HFFc6 (cell line): ENCODE data around the gene ROCK2. TPM values are rescaled to one million over a fixed set of nuclear protein-coding genes. Genes with fewer than 3 reads are reported as not detected.

Experiments
- DNase-seq: peaks from one replicate; pipeline ENCODE4 v3.0.0-alpha.2; 2018
- H3K27ac Mint-ChIP-seq: 2 replicates; pipeline ENCODE4 v1.8.0; 2020; ENCODE audit warnings: mild to moderate bottlenecking, mixed read lengths
- H3K27me3 Mint-ChIP-seq: 2 replicates; pipeline ENCODE4 v1.8.0; 2021; ENCODE audit warnings: mild to moderate bottlenecking, moderate library complexity, mixed read lengths; ENCODE audit not compliant: insufficient read depth
- H3K36me3 Mint-ChIP-seq: 2 replicates; pipeline ENCODE4 v1.8.0; 2021; ENCODE audit warnings: low read depth, mixed read lengths
- H3K4me1 Mint-ChIP-seq: 2 replicates; pipeline ENCODE4 v1.8.0; 2020; ENCODE audit warnings: low read depth, mixed read lengths
- H3K4me3 Mint-ChIP-seq: 2 replicates; pipeline ENCODE4 v1.8.0; 2020; ENCODE audit warnings: mild to moderate bottlenecking, moderate library complexity, mixed read lengths
- H3K9me3 Mint-ChIP-seq: 2 replicates; pipeline ENCODE4 v1.8.0; 2020; ENCODE audit warnings: mild to moderate bottlenecking, mixed read lengths
- CTCF ChIP-seq: fragments of 200-600 bp; sonication (generic); IDR thresholded peaks from 2 replicates; pipeline ENCODE4 v1.5.0; 2021; ENCODE audit warnings: antibody characterized with exemption, mild to moderate bottlenecking
- total RNA-seq, 6 experiments: library from RNA; stranded (reverse); fragmentation: NEBNext Ultra II Directional; extraction: Animal tissue kit (Norgen Biotek cat#: 25700); gene quantifications; 2 replicates in 1 of 6; 3 replicates in 5 of 6; pipeline ENCODE4 v1.2.3, GENCODE V29; 2021

ROCK2 gene
- total RNA-seq, 6 experiments from 2014 or later = 41.6 to 54.3 (median 51.7) TPM

GRCh38 chr2:11321847-11322246, 22.6 kb downstream of the ROCK2 start:
- peaks cover 14% of the 10 kb centered on the region for H3K4me1 Mint-ChIP-seq
- no peak for TF ChIP-seq CTCF
- peaks cover 7% of the 10 kb centered on the region for H3K36me3 Mint-ChIP-seq
- no peaks in the 10 kb centered on the region for H3K9me3 Mint-ChIP-seq
- no peak overlapping the region for H3K27ac Mint-ChIP-seq
- DNase-seq = no peak
- H3K4me3 Mint-ChIP-seq = no peak overlapping the region
- H3K27me3 Mint-ChIP-seq = no peaks in the 10 kb centered on the region

GRCh38 chr2:11320698-11321492, 23.5 kb downstream of the ROCK2 start:
- peaks cover 7% of the 10 kb centered on the region for H3K36me3 Mint-ChIP-seq
- no peak overlapping the region for H3K4me3 Mint-ChIP-seq
- no peak overlapping the region for H3K27ac Mint-ChIP-seq
- no peaks in the 10 kb centered on the region for H3K9me3 Mint-ChIP-seq
- H3K27me3 Mint-ChIP-seq = no peaks in the 10 kb centered on the region
- TF ChIP-seq CTCF = peak; percentile 41
- DNase-seq = no peak
- H3K4me1 Mint-ChIP-seq = peaks cover 14% of the 10 kb centered on the region

GRCh38 chr2:11319939-11320338, 24.5 kb downstream of the ROCK2 start:
- no peak for TF ChIP-seq CTCF
- no peak overlapping the region for H3K4me3 Mint-ChIP-seq
- H3K27me3 Mint-ChIP-seq = no peaks in the 10 kb centered on the region
- H3K27ac Mint-ChIP-seq = no peak overlapping the region
- DNase-seq = peak; percentile 52
- peaks cover 14% of the 10 kb centered on the region for H3K4me1 Mint-ChIP-seq
- no peaks in the 10 kb centered on the region for H3K9me3 Mint-ChIP-seq
- peaks cover 7% of the 10 kb centered on the region for H3K36me3 Mint-ChIP-seq

- DNase-seq = no peak
- Mint-ChIP-seq H3K36me3 (peaks cover 7% of the 10 kb centered on the region), H3K4me1 (peaks cover 34% of the 10 kb centered on the region)
Measured at GRCh38 chr2:11315074-11315705, 29.2 kb downstream of the ROCK2 start.

DNA sequence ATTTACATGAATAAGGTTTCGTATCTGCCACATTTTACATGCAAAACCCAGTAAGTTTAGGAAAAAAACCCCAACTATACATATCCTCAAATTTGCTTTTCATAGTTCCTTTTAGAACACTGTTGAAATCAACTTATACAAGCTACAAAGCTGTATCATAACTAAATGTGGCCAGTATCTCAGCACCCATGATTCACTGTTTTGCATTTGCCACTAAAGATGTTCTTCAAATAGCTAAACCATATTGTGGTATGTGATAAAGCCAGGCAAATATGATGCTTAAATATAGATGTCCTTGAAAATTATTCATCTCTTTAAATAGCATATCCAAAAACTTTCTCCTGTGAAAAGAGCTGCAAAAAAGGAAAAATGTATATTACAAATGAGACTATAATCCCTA, 29.9 kb downstream of the ROCK2 start:
- Mint-ChIP-seq H3K27me3 (no peaks in the 10 kb centered on the region), H3K4me3 (no peak overlapping the region), H3K27ac (no peak overlapping the region), H3K9me3 (no peaks in the 10 kb centered on the region), H3K36me3 (peaks cover 7% of the 10 kb centered on the region), H3K4me1 (peaks cover 36% of the 10 kb centered on the region)
- DNase-seq = no peak
- no peak for TF ChIP-seq CTCF

More at GRCh38 chr2:11315074-11315705, 29.2 kb downstream of the ROCK2 start:
- no peaks in the 10 kb centered on the region for H3K9me3 Mint-ChIP-seq
- H3K27ac Mint-ChIP-seq = no peak overlapping the region
- no peaks in the 10 kb centered on the region for H3K27me3 Mint-ChIP-seq
- no peak overlapping the region for H3K4me3 Mint-ChIP-seq
- TF ChIP-seq CTCF = no peak
